Stimulated activated CD4-positive, alpha-beta T cell treated with anti-CD3 and anti-CD28 coated beads, Interleukin-4, amount 100 ng/mL, for 24 hours (primary cell): ENCODE results near the gene LGR4.
"Not testable (repeated sequence)": the region's sequence is repeated elsewhere in the genome, so short reads cannot be mapped to it uniquely, and the experiment has no call there.

ENCODE experiments used
- DNase-seq: peaks from one replicate; pipeline ENCODE4 v3.0.0-alpha.2; 2020

Gene LGR4

DNA sequence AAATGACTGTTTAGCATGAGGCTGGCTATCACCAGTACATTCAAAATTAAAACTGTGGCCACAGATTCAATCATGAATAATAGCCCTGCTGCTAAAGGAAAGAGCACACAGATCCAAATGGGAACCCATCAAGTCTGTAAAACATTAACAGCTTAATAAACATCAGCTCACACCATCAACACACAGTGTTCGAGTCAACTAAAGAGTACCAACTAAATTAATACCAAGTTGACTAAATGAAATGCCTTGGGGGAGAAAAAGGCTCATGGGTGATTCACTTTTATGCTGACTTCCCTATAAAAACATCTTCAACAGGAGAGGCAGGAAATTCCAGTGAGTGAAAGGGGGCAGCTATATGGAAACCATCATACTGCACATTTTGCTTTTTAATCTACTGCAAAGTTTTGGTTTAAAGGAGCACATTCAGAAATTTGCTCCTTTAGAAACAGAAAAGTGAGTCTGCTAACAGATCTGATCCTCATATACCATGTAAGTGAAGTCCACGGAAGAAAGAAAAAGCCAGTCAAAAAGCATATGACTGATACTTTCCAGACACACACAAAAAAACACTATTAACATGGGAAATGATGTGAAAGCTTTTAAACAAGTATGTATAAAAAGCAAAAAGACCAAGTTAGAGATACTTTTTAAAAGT is 16.3 kb downstream of the LGR4 start:
- no peak for DNase-seq

DNA sequence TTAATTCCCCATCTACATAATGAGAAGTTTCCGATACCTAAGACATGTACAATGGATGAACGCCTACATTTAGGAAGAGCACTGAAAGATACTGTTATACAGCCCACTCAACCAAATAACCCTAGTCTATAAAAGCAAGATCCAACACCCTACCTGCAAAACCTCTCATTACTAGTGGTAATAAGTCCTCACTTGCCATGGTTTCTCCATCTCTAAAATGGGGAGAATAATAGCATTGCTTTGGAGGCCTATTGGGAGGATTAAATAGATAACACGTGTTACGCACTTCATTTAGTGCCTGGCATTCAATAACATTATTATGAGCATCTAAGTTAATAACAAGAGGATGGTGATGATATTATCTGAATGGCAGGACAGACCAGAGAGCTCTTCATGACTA is 16.9 kb downstream of the LGR4 start:
- DNase-seq = no peak

DNA sequence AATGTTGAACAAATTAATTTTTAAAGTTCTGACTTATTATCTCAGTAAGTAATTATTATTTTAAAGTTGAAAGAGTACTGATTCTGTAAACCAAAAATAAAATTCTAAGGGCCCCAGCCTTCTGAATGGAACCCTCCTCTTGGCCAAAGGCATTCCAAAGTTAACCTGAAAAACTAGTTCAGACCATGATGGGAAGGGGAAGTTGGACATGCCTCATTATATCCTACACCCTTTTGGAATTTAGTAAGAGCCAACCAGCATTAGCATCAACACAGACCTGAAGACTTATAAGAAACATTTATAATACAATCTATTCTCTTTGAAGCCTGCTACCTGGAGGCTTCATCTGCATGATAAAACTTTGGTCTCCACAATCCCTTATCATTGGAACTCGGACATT is 18.9 kb downstream of the LGR4 start:
- DNase-seq = no peak

DNA sequence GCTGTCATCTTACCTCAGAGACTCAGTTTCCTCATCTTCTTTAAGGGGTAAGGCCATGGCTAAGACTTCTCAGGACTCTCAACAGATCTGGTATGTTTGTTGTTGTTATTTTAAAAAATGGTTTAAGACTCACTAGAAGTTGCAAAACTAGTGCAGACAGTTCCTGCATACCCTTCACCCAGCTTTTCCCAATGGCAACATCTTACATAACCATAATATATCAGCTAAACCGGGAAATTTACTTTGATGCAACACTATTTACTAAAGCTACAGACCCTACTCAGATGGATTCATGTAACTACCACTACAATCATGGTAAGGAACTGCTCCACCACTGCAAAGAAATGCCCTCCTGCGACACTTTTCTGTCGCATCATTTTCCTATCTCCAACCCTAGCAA is 20.4 kb downstream of the LGR4 start:
- DNase-seq = no peak

DNA sequence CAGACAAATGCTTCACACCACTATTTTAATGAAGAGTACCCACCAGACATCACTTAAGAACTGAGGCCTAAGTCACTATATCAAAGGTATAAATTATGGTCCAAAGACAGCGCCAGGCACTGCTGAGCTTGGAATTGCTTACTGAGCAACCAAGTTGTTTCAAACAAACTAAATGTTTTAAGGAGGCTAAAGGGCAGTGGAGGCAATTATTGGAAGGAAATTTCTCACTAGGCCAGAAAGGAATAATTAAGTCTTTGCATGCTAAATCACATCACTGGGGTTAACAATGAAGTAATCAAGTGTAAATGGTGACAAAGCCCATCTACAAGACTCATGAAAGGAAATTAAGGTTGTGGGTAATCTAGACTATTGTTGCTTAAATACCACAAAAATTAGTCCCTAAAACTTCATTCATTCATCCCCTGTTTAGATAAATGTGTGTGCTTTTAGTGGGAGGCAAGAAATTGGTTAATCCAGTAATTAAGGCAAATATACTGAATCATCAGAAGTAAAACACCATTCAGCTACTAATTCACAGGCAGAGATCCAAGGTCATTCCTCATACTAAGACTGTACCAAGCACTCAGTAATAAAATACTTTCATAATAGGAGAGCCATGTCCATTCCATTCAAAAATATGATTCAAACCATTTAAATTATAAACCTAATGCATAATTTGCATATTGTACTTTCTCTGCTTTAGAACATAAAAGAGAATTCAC is 21.2 kb downstream of the LGR4 start:
- DNase-seq = no peak

DNA sequence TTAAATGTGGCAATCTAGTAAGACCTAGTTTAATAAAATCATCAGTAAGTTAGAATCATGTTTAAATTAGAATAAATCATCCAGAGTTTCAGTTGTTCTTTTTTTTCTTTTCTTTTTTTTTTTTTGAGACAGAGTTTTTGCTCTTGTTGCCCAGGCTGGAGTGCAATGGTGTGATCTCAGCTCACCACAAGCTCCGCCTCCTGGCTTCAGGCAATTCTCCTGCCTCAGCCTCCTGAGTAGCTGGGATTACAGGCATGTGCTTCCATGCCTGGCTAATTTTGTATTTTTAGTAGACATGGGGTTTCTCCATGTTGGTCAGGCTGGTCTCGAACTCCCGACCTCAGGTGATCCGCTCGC is 24.4 kb downstream of the LGR4 start:
- not testable (repeated sequence) for DNase-seq

DNA sequence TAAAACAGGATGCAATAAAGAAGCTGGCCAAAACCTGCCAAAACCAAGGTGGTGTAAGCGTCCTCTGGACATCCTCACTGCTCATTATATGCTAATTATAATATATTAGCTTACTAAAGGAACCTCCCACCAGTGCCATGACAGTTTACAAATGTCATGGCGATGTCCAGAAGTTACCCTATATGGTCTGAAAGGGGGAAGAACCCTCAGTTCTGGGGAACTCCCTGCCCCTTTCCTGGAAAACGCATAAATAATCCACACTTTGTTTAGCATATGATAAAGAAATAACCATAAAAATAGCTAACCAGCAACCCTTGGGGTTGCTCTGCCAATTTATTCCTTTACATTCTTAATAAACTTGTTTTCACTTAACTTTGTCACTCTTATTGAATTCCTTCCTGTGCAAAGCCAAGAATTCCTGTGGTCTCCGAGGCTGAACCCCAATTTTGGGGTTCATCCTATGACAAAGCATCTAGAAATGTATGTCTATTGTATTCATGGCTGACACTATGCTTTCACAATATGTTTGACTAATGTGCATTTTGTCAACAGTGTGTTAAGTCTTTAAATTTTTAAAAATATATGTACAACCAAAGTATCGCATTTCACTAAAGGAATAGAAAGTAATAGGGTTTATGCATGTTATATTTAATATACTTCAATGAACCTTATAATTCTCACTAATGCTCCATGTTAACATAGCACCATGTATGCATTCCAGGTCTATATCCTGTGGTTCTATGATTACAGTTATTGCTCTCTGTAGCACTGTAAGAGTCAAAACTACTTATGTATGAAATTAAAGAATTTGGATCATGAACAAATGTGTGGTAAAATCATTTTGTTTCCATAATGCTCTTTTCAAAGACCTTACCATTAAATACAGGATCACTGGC is 25.1 kb downstream of the LGR4 start:
- no peak for DNase-seq

DNA sequence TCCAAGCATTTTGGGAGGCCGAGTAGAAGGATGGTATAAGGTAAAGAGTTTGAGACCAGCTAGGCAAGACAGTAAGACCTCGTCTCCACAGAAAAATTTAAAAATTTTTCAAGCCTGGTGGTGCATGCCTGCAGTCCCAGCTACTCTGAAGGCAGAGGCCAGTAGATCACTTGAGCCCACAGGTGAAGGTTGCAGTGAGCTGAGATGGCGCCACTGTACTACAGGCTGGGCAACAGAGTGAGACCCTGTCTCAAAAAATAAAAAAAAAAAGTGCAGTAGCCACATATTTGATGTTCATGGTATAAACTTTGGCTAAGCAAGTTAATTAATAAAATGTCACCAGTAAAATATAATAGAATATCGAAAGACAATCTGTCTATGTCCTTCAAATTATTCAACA is 27.0 kb downstream of the LGR4 start:
- DNase-seq = no peak

DNA sequence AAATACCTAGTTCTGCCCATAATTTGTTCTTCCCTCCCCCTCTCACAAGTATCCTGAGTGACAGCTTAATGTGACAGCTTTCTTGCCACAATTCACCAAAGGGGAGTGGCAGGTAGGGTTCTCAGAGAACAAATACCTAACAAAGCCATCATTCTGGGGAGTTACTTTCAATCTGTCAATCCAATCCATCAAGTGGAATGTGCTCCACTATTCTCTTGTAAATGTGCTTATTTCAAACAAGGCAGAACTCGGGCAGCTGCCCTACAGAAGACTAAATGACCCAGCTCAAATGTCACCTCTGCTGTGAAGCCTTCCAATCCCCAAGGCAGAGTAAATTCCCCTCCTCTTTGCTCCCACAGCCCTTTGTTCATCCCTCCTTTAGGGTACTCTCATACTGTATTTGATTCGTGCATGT is 27.8 kb downstream of the LGR4 start:
- DNase-seq = no peak

DNA sequence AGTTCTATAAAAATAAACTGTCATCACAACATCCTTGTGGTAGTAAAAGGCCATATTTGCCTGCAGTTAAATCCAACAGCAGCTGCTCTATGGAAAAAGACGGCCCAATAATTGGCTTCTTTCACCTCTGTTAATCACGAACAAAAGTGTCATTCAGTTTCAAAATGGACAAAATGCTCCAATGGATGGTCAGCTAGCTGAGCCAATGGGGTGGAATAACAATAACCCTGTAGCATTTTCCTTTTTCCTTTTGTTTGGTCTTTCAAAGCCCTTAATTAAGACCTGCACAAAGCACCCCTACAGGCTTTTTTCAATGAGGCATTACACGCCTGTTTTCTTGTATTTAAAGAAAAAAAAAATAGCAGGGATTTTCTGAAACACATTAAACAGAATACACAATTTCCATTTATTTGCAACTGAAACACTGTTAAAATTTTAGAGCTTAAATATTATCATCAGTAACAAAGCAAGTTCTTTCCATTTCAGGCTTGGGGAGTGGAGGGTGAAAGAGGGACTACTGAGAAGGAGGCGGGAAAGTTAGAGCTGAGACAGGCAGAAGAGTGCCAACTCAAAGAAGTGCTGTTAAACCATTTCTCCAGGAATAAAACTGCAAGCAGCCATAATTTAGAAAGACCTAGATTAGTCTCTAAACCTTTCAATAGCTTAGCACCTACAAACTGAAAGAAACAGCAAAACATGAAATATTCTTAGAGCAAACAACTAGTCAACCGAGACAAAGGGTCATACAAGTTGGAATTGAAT is 28.7 kb downstream of the LGR4 start:
- no peak for DNase-seq

DNA sequence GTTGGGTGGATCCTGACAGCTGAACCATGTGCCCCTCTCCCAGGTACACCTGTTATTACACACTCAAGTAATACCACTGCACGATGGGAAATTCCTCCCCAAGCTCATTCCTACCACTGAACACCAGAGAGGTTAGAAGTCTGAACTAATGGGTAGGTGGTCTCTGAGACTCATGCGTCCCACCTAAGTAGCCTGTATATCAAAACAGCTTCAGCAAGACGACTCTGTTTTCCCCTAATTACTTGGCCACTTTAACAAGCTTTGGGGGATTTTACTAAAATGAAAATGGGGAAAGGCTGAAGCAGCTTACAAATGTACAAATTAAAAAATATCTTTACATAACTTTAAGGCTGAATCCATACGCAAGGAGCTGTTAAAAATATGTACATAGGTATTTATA is 29.4 kb downstream of the LGR4 start:
- no peak for DNase-seq

DNA sequence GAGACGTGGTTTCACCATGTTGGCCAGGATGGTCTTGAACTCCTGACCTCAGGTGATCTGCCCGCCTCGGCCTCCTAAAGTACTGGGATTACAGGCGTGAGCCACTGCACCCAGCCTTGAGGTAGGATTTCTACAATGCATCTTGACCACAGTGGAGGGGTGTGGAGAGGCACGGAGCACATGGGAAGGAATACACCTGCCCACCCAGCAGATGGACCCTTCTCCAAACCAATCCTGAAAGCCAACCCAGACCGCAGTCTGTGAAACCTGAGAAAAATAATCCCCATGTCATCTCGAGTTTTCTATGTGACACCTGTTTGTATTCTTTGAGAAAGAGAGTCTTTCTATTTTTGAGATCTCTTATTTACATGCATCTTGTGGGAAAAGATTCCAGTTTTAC is 32.5 kb downstream of the LGR4 start:
- DNase-seq = no peak

DNA sequence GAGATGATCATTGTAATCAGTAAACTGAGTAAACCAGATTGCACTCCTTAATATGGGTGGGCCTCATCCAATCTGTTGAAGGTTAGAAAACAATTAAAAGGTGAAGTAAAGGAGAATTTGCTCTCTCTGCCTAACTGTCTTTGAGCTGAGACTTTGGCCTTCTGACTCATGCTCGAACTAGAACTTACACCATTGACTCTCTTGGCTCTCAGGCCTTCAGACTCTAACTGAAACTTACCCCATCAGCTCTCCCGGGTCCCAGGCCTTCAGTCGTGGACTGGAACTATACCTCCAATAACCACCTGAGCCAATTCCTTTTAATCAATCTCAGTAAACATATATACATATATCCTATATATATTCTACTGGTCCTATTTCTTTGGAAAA is 34.0 kb downstream of the LGR4 start:
- no peak for DNase-seq

DNA sequence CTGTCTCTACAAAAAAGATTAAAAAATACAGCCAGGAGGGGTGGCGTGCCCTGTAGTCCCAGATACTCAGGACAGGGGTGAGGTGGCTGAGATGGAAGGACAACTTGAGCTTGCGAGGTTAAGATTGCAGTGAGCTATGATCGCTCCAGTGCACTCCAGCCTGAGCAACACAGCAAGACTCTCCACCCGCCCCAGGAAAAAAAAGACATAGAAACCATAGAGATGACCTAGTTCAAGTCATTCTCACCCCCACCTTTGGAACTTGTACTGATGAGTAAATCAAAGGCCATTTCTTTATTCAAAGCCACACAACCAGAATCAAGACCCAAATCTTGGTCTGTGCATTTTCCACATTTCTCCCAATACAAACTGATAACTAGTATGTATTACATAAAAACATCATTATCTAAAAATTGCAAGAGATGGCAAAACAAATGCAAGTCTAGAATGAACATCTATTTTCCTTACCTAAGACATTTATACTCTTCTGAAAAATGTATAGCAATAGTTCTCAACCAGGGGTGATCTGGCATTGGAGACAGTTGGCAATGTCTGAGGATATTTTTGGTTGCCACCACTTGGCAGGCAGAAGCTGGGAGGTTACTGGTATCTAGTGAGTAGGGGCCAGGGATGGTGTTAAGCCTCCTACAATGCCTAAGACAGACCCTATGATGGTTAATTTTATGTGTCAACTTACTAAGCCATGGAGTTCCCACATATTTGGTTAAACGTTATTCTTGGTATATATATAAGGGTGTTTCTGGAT is 34.6 kb downstream of the LGR4 start:
- DNase-seq = no peak

DNA sequence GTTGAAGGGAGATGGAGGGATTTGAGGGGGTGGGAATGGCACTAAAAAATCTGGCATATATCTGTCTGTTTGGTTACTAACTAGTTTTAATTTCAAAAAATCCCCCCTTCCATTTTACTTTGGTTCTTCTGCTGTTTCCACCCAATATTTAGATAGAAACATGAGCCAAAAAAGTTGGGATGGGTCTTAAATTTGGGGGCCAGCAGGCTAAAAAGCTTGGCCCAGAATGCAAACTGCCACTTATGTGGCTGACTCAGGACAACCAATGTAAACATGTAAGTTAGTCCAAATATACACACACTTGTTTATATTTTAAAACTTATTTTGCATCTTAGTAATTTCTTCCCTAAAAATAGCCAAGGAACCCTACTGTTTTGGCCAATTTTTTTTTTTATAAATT is 35.7 kb downstream of the LGR4 start:
- DNase-seq = no peak

DNA sequence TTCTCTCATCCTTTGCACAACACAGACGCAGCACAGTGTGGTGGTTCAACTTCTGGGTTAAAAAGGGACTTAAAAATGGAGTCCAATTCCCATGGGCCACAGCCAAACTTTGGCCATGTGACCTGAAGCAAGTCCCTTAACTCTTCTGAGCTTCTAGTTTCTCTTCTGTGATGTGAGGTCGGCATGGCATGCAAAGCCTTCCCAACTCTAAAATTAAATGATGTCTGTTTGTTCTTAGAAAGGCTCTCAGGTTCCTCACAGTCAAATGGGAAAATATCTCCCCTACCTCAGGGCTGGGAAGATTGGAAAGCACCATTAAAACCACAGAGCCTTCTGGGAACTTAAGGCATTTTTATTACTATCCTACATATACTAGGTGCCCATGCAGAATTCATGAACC is 38.8 kb downstream of the LGR4 start:
- no peak for DNase-seq

DNA sequence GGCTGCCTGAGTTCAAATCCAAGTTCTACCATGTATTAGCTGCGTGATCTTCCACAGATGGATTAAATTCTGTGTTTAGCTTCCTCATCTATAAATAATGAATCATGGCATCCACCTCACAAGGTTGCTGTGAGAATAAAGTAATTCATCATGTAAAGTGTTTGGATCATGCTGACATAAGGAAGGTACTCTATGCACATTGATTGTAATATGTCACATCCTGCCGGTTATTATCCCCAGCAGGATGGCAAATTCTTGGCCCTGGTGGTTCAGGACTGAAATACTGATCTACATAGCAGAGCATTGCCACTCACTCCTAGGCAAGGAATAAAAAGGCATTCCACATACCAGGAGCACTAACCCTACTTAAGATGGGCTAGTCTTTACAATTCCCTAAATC is 40.8 kb downstream of the LGR4 start:
- DNase-seq = no peak

DNA sequence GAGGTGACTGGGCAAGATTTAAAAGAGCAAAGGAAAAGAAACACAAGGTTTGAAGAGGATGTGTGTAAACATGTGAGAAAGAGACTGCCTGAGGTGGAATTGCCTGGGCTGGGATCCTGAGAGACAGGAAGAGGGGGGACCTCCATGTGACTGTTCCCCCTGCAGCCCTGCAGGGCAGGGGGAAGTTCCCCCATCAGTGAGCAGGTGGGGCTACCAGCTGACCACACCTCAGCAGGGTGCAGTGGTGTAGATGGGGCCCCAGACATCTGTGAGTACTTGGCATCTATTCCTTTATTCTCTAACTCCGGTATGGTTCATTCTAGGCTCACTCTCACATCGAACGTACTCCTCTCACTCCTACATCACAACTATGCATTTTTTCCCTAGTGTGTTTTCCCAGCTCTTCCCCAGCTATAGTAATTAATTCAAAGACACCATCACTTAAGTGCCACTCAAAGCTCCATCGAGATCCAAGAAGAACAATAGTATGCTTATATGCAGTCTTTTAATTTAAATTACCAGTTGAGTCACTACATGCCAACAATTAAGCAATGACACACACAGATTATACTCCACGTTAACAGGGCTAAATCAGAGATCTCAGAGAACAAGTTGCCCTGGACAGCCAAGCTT is 42.7 kb downstream of the LGR4 start:
- DNase-seq = no peak

DNA sequence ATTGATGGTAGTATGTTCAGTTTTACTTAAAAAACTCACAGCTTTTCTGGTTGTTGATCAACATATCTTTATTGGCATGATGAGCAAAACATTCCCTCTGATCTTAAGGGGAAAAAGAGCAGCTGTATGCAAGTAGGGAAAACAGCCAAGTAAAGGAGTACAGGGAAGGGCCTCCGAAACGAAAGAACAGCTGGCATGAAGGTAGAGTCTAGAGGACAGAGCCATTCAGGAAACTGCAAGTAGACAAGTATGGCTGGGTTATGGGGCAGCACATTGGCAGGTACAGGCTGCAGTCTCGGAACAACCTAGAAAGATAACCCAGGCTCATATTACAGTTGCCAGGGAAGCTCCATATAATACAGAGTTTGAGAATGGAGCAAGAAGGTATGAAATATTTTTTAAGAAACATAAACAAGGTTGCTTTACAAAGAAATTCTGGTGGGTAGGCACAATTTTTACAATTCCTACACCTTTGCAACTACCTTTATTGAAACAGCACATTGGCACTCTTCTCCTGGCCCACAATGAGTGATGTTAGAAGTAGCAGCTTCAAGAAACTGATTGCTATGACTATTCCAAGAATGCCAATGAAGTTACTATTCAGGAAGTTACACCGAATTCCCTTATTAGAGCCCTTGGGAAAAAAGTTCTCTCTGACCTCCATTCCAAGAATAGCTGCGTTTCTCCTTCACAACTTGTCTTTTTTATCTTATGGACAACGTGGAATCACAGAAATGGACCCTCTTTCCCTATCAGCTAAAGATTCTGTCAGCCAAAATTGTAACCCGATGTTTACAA is 45.2 kb downstream of the LGR4 start:
- no peak for DNase-seq

DNA sequence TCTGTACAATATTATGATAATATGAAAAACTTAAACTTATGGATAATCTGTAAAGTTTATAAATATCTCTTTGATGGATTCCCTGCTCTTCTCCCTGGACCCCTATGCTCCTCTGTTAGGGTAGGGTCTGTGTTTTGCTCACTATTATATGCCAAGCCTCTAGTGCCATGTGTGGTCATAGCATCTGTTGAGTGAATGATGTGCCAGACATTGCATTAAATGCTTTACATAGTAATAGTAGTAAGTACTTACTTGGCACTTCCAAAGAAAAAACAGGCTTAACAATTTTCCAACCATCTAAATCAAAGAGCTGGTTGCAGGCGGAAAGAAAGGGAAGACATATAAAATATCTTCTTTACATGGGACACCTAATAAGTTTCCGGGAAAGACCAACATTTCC is 46.8 kb downstream of the LGR4 start:
- DNase-seq = no peak

DNA sequence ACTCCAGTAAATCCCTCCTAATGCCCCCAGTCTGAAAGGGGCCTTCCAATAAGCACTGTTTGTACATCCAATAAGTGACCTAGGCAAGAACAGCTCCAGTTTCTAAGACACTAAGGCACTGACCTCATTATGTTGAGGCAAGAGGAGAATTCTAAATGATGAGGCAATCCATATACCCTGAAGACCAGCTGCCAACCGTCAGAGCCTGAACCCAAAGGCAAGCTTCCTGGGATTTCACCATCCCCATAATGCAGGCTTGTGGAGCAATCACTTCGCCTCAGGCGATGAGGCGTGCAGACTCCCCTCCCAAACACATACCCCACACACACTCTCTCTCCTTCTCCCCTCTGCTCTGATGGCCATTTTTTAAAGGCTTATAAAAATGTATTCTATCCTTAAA is 49.5 kb downstream of the LGR4 start:
- no peak for DNase-seq
